ENCODE measurements around the gene PRAMEF12.
"Not testable (repeated sequence)": the region's sequence is repeated elsewhere in the genome, so short reads cannot be mapped to it uniquely, and the experiment has no call there.

Gene PRAMEF12

DNA sequence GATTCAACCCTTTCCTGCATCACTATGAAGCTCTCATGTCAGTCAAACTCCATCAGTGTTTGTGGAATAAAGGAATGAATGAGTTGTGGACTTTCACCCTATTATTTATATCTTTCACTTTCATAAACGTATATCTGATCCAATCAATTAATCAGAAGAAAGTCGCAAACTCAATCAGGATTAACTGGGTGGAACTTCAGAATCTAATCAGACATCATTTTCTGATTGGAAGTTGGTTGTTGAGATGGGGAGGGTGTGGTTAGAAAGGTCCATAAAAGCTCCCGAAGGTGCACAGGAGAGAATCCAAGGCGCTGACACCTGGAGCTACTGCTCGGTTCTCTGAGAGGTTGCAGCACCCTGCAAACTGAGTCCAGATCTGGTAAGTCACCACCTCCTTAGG, at the start of gene PRAMEF12:
PRAMEF12 (plus strand) TSS at position 301 of the 400 bp plus-strand sequence. CDS start 1,130 bp downstream, outside the sequence.
- no peaks in the 10 kb centered on the region for H3K4me1 Mint-ChIP-seq (ENCODE audit: low read depth)
- intact Hi-C loops (cut with micrococcal nuclease), result no loop called here
- H3K4me3 Mint-ChIP-seq, result no peak within 1 kb of the TSS
- H3K27me3 Mint-ChIP-seq, result peaks cover 10% of the 10 kb centered on the region
- no peak within 1 kb of the TSS for H3K27ac Mint-ChIP-seq
- H3K9me3 Mint-ChIP-seq, result no peaks in the 10 kb centered on the region
- no peaks in the 10 kb centered on the region for H3K36me3 Mint-ChIP-seq (ENCODE audit: low read depth)

DNA sequence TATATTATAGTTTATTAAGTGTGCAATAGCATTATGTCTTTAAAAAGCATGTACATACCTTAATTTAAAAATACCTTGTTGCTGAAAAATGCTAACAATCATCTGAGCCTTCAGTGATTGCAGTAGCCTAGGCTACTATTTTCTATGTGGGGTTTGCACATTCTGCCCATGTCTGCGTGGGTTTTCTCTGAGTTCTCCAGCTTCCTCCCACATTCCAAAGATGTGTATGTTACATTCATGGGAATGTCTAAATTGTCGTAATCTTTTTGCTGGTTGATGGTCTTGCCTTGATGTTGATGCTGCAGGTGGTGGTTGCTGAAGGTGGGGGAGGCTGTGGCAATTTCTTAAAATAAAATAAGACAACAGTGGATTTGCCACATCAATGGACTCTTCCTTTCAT, 45.1 kb upstream of the PRAMEF12 start:
- H3K27me3 Mint-ChIP-seq, result peaks cover 5% of the 10 kb centered on the region
- no peak overlapping the region for H3K4me3 Mint-ChIP-seq
- intact Hi-C loops (cut with micrococcal nuclease), result no loop called here
- peaks cover 10% of the 10 kb centered on the region for H3K9me3 Mint-ChIP-seq
- no peak overlapping the region for H3K27ac Mint-ChIP-seq
- H3K4me1 Mint-ChIP-seq (ENCODE audit: low read depth), result no peaks in the 10 kb centered on the region
- no peaks in the 10 kb centered on the region for H3K36me3 Mint-ChIP-seq (ENCODE audit: low read depth)

DNA sequence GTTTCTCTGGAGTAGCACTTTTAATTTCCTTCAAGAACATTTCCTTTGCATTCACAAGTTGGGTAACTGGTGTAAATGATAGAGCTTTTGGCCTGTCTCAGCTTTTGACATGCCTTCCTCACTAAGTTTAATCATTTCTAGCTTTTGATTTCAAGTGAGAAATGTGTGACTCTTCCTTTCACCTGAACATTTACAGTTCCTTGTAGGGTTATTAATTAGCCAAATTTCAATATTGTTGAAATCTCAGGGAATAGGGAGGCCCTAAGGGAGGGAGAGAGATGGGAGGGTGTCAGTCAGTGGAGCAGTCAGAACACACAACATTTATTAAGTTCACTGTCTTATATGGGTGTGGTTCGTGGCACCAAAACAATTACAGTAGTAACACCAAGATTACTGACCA, 43.4 kb upstream of the PRAMEF12 start:
- H3K4me1 Mint-ChIP-seq (ENCODE audit: low read depth), result no peaks in the 10 kb centered on the region
- H3K36me3 Mint-ChIP-seq (ENCODE audit: low read depth), result no peaks in the 10 kb centered on the region
- H3K27ac Mint-ChIP-seq, result no peak overlapping the region
- H3K9me3 Mint-ChIP-seq, result peaks cover 10% of the 10 kb centered on the region
- H3K27me3 Mint-ChIP-seq, result peaks cover 10% of the 10 kb centered on the region
- intact Hi-C loops (cut with micrococcal nuclease), result no loop called here
- H3K4me3 Mint-ChIP-seq, result no peak overlapping the region

DNA sequence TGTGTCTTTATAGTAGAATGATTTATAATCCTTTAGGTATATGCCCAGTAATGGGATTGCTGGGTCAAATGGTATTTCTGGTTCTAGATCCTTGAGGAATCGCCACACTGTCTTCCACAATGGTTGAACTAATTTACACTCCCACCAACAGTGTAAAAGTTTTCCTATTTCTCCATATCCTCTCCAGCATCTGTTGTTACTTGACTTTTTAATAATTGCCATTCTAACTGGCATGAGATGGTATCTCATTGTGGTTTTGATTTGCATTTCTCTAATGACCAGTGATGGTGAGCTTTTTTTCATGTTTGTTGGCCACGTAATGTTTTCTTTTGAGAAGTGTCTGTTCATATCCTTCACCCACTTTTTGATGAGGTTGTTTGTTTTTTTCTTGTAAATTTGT, 42.5 kb upstream of the PRAMEF12 start:
- intact Hi-C loops (cut with micrococcal nuclease); H3K36me3 Mint-ChIP-seq (ENCODE audit: low read depth); H3K9me3 Mint-ChIP-seq; H3K27ac Mint-ChIP-seq; H3K4me1 Mint-ChIP-seq (ENCODE audit: low read depth); H3K4me3 Mint-ChIP-seq: not testable (repeated sequence)
- peaks cover 13% of the 10 kb centered on the region for H3K27me3 Mint-ChIP-seq

DNA sequence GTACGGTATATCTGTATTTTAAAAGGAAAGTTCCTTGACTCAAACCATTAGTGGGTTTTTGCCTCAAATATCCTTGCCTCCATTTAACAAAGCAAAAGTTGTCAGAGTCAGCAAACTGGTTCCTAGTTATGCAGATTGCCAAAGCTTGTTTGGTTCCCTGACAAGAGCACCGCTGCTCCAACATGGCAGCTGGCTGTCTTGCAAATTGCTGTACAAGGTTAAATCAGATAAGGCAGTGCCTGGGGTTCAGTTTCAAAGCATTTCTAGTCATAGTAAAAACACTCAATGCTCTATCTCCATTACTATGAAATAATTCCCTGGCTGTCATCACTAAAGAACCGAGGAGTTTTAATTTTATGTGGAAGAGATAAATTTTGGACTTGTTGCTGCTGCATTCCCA, 38.9 kb upstream of the PRAMEF12 start:
- intact Hi-C loops (cut with micrococcal nuclease), result no loop called here
- peaks cover 23% of the 10 kb centered on the region for H3K27me3 Mint-ChIP-seq
- H3K36me3 Mint-ChIP-seq (ENCODE audit: low read depth), result no peaks in the 10 kb centered on the region
- no peaks in the 10 kb centered on the region for H3K4me1 Mint-ChIP-seq (ENCODE audit: low read depth)
- H3K4me3 Mint-ChIP-seq, result no peak overlapping the region
- H3K27ac Mint-ChIP-seq, result no peak overlapping the region
- peaks cover 10% of the 10 kb centered on the region for H3K9me3 Mint-ChIP-seq

DNA sequence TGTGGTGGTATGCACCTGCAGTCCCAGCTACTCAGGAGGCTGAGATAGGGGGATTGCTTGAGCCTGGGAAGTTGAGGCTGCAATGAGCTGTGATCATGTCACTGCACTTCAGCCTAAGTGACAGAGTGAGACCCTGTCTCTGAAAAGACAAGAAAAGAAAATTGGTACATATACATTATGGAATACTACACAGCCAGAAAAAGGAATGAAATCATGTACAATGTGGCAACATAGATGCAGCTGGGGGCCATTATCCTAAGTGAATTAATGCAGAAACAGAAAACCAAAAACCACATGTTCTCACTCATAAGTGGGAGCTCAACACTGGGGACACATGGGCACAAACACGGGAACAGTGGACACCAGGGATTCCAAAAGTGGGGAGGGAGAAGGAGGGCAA, 34.6 kb upstream of the PRAMEF12 start:
- Mint-ChIP-seq H3K4me1 (ENCODE audit: low read depth) (no peaks in the 10 kb centered on the region), H3K27ac (no peak overlapping the region), H3K27me3 (peaks cover 17% of the 10 kb centered on the region), H3K4me3 (no peak overlapping the region), H3K9me3 (no peaks in the 10 kb centered on the region), H3K36me3 (ENCODE audit: low read depth) (no peaks in the 10 kb centered on the region)
- intact Hi-C loops (cut with micrococcal nuclease), result no loop called here

DNA sequence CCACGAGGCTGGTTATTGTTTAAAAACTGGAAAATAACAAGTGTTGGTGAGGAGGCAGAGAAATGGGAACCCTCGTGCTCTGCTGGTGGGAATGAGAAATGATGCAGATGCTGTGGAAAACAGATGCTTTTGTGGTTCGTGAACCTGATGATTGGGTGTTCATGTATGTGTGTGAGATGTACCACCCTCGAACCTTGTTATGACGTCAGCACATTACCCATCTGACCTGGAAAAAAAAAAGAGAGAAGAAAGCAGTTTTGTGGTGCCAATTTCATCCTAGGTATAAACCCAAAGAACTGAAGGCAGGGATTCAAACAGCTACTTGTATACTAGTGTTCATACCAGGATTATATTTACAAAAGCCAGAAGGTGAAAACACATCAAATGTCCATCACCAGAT, 33.9 kb upstream of the PRAMEF12 start:
- H3K27ac Mint-ChIP-seq, result no peak overlapping the region
- no peak overlapping the region for H3K4me3 Mint-ChIP-seq
- intact Hi-C loops (cut with micrococcal nuclease), result no loop called here
- H3K4me1 Mint-ChIP-seq (ENCODE audit: low read depth), result no peaks in the 10 kb centered on the region
- H3K36me3 Mint-ChIP-seq (ENCODE audit: low read depth), result no peaks in the 10 kb centered on the region
- peaks cover 16% of the 10 kb centered on the region for H3K27me3 Mint-ChIP-seq
- H3K9me3 Mint-ChIP-seq, result no peaks in the 10 kb centered on the region

DNA sequence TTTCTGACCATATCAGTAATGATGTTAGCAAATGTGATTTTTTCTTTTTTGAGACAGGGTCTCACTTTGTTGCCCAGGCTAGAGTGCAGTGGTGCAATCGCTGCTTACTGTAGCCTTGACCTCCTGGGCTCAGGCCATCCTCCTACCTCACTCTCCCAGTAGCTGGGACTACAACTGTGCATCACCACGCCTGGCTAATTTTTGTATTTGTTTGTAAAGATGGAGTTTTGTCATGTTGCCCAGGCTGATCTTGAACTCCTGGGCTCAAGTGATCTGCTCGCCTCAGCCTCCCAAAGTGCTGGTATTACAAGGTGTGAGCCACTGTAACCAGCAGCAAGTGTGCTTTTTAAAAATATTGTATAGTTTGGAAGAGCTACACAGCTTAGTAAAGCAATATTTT, 31.6 kb upstream of the PRAMEF12 start:
- Mint-ChIP-seq H3K4me1 (ENCODE audit: low read depth) (no peaks in the 10 kb centered on the region), H3K27ac (no peak overlapping the region), H3K36me3 (ENCODE audit: low read depth) (no peaks in the 10 kb centered on the region), H3K4me3 (no peak overlapping the region), H3K9me3 (no peaks in the 10 kb centered on the region), H3K27me3 (peaks cover 7% of the 10 kb centered on the region)
- intact Hi-C loops (cut with micrococcal nuclease), result no loop called here

DNA sequence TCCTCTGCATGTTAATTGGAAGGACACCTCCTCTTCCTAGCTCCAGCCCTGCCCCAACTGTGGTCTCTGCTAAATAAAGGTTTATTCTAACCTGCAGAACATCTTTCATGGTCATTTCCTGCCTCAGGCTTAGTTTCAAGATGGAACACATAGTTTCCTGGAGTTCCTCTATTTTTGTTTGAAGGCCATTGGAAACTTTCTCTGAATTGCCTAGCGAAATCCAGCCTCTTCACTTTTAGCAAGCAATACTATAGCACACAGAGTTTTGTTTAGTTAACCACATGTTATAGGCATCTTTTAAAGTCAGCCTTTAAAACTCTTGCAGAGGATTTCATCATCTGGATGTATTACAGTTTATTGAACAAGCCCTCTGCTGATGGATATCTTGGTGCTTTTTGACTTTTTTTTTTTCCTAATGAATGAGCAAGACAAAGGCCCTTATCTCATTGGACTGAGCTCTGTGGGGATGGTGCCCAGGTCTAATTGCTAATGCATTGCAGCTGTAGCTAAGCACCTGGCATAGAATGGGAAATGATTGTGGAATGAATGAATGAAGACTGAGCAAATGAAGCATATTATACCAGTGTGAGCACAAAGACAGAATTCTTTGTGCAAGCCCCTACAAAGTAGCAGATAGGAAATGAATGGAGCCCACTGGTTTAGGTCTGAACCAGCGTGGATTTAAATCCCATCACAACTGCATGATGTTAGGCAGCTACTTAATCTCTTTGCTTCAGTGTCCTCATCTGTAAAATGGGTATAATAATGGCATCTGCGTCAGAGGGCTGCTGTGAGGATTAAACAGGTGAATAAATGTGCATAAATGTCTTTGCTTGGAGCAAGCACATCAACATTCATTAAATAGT, 28.2 kb upstream of the PRAMEF12 start:
- Mint-ChIP-seq H3K9me3 (peaks cover 21% of the 10 kb centered on the region), H3K27ac (no peak overlapping the region), H3K27me3 (peaks cover 5% of the 10 kb centered on the region), H3K36me3 (ENCODE audit: low read depth) (no peaks in the 10 kb centered on the region), H3K4me3 (no peak overlapping the region), H3K4me1 (ENCODE audit: low read depth) (no peaks in the 10 kb centered on the region)
- intact Hi-C loops (cut with micrococcal nuclease), result no loop called here

DNA sequence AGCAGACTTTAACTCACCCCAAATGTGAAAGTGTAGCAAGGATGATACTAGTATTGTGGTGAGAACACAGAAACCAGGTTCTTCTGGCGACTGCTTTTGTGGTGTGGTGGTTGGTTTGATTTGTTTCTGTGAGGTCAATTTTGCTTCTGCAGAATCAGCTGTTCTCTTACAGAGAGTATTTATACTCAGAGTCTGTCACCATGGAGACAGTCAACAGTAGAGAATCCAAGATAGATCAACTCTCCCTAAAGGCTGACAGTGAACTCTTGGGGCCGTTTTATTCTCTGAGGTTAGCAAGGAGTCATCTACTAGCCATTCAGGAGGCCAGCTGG, 27.6 kb upstream of the PRAMEF12 start, which contains the start of gene CFAP107:
CFAP107 (plus strand) TSS at position 209 of the 332 bp plus-strand sequence. CDS start 231 bp downstream, outside the sequence.
- no peak within 1 kb of the TSS for H3K4me3 Mint-ChIP-seq
- peaks cover 5% of the 10 kb centered on the region for H3K27me3 Mint-ChIP-seq
- H3K27ac Mint-ChIP-seq, result no peak within 1 kb of the TSS

DNA sequence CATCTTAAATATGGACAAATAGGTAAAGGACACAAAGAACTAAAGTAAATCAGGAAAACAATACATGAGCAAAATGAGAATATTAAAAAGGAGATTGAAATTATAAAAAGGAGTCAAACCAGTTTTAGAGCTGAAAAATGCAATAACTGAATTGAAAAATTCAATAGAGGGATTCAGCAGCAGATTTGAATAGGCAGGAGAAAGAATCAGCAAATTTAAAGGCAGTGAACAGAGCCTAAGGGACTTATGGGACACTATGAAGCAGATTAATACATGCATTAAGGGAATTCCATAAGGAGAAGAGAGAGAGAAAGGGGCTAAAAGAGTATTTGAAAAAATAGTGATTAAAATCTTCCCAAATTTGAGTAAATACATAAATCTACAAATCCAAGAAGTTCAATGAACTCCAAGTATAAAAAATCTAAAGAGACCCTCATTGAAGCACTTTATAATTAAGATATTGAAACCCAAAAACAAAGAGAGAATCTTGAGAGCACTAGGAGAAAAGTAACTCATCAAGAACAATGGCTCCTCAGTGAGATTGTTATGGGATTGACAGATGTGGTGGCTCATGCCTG, 24.7 kb upstream of the PRAMEF12 start:
- Mint-ChIP-seq H3K9me3 (peaks cover 21% of the 10 kb centered on the region), H3K27ac (no peak overlapping the region), H3K4me1 (ENCODE audit: low read depth) (no peaks in the 10 kb centered on the region), H3K27me3 (peaks cover 6% of the 10 kb centered on the region), H3K36me3 (ENCODE audit: low read depth) (no peaks in the 10 kb centered on the region), H3K4me3 (no peak overlapping the region)
- intact Hi-C loops (cut with micrococcal nuclease), result no loop called here

More for the DNA sequence above, 27.6 kb upstream of the PRAMEF12 start, which contains the start of gene CFAP107:
- intact Hi-C loops (cut with micrococcal nuclease), result no loop called here
- Mint-ChIP-seq H3K4me1 (ENCODE audit: low read depth) (no peaks in the 10 kb centered on the region), H3K36me3 (ENCODE audit: low read depth) (no peaks in the 10 kb centered on the region), H3K9me3 (peaks cover 21% of the 10 kb centered on the region)

DNA sequence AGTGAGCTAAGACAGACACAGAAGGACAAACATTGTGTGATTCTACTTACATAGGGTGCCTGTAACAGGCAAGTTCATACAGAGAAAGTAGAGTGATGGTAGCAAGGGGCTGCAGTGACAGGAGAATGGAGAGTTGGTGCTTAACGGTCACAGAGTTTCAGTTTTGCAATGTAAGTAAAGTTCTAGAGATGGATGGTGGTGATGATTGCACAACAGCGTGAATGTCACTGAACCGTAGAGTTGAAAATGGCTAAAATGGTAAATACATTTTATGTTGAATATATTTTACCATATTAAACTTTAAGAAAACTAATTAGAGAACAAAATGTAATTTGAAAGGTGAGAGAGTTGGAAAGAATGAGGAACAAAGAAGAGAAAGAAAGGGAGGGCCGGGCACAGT, 18.8 kb upstream of the PRAMEF12 start:
- no peaks in the 10 kb centered on the region for H3K36me3 Mint-ChIP-seq (ENCODE audit: low read depth)
- H3K4me3 Mint-ChIP-seq, result no peak overlapping the region
- no peaks in the 10 kb centered on the region for H3K9me3 Mint-ChIP-seq
- no peak overlapping the region for H3K27ac Mint-ChIP-seq
- no peaks in the 10 kb centered on the region for H3K4me1 Mint-ChIP-seq (ENCODE audit: low read depth)
- intact Hi-C loops (cut with micrococcal nuclease), result no loop called here
- peaks cover 14% of the 10 kb centered on the region for H3K27me3 Mint-ChIP-seq

DNA sequence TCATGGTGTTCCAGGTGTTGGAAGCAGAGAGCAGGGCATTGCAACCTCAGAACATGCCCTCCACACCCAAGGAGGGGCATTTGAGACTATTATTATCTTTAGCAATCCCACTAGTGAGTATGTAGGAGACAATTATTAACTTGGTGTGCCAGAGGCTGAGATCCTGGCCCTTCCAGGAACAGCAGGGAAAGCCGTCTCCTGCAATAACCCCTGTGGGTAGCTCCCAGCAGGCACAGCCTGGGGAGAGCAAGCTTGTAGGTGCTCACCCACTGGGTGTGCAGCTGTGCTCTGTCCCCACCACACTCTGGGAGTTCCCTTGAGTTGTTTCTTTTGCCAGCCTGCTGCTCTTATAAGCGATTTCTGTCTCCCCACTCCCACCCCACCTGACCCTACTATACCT, 17.3 kb upstream of the PRAMEF12 start:
- intact Hi-C loops (cut with micrococcal nuclease), result no loop called here
- Mint-ChIP-seq H3K4me3 (no peak overlapping the region), H3K27ac (no peak overlapping the region), H3K36me3 (ENCODE audit: low read depth) (no peaks in the 10 kb centered on the region), H3K9me3 (no peaks in the 10 kb centered on the region), H3K4me1 (ENCODE audit: low read depth) (no peaks in the 10 kb centered on the region), H3K27me3 (peaks cover 12% of the 10 kb centered on the region)

DNA sequence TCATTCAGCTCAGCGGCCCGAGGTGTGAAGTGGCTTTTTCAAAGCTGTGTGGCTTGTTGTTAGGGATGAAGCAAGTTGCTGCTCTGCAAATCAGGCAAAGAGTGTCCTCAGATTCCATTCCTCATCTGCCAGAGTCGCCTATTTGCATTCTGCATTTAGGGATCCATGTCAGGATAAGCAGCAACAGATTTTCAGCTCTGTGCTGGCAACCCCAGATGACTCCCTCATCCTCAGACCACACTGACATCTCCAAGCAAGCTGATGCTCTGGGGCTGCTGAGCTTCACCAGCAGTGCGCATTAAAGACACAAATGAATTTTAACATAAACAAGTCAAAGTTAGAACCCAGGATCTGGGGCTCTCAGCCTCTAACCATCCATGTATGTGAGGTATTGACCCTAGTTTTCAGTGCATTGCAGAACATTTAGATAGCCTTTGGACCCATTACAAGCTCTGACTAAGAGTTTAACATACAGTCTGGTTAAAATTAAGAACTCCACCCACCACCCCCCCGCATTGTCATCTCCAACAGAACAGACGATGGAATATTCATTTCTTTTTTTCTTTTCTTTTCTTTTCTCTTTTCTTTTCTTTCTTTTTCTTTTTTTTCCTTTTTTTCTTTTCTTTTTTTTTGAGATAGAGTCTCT, 16.6 kb upstream of the PRAMEF12 start:
- intact Hi-C loops (cut with micrococcal nuclease), result no loop called here
- no peak overlapping the region for H3K4me3 Mint-ChIP-seq
- H3K9me3 Mint-ChIP-seq, result no peaks in the 10 kb centered on the region
- H3K27me3 Mint-ChIP-seq, result peaks cover 10% of the 10 kb centered on the region
- H3K36me3 Mint-ChIP-seq (ENCODE audit: low read depth), result no peaks in the 10 kb centered on the region
- no peaks in the 10 kb centered on the region for H3K4me1 Mint-ChIP-seq (ENCODE audit: low read depth)
- H3K27ac Mint-ChIP-seq, result no peak overlapping the region

Measured in dendritic cell treated with granulocyte-macrophage colony-stimulating factor and Interleukin-4, amounts not matched to agents 40 ng/mL and 50 ng/mL, for 4 days (primary cell).